ENCODE results near the gene RAB36.
"Not testable (repeated sequence)": the region's sequence is repeated elsewhere in the genome, so short reads cannot be mapped to it uniquely, and the experiment has no call there.

The RAB36 gene

GRCh38 chr22:23129149-23129548 is 16.1 kb upstream of the RAB36 start:
- in situ Hi-C loops (cut with HindIII; ENCODE audit: low pct_ligation_motif_present, low pct_unique_long_range_greater_than_20kb, low sequenced_read_pairs), result no loop called here
- DNase-seq, result no peak

GRCh38 chr22:23130697-23131096 is 14.6 kb upstream of the RAB36 start:
- no peak for DNase-seq
- in situ Hi-C loops (cut with HindIII; ENCODE audit: low pct_ligation_motif_present, low pct_unique_long_range_greater_than_20kb, low sequenced_read_pairs), result no loop called here

GRCh38 chr22:23131931-23132330 is 13.3 kb upstream of the RAB36 start:
- in situ Hi-C loops (cut with HindIII; ENCODE audit: low pct_ligation_motif_present, low pct_unique_long_range_greater_than_20kb, low sequenced_read_pairs), result no loop called here
- DNase-seq, result no peak

GRCh38 chr22:23132376-23133091 is 12.7 kb upstream of the RAB36 start:
- DNase-seq, result no peak
- in situ Hi-C loops (cut with HindIII; ENCODE audit: low pct_ligation_motif_present, low pct_unique_long_range_greater_than_20kb, low sequenced_read_pairs), result no loop called here

- DNase-seq, result no peak
- in situ Hi-C loops (cut with HindIII; ENCODE audit: low pct_ligation_motif_present, low pct_unique_long_range_greater_than_20kb, low sequenced_read_pairs), result no loop called here
Measured at GRCh38 chr22:23133922-23134321, 11.4 kb upstream of the RAB36 start.

DNA sequence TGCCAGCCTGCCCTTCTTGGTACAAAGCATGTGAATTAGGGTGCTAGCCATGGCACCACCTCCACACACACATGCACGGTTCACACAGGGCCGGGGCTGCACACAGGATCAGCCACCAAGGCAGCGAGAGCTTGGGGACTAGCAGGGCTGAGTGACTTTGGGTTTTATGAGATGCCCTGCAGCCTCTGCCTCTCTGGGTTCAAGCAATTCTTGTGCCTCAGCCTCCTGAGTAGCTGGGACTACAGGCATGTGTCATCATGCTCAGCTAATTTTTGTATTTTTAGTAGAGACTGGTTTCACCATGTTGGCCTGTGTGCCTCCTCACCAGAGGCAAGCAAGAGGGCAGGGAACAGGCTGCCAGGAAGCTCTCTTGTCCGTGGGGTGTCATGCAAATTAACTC is 8.3 kb upstream of the RAB36 start:
- in situ Hi-C loops (cut with HindIII; ENCODE audit: low pct_ligation_motif_present, low pct_unique_long_range_greater_than_20kb, low sequenced_read_pairs), result not testable (repeated sequence)

DNA sequence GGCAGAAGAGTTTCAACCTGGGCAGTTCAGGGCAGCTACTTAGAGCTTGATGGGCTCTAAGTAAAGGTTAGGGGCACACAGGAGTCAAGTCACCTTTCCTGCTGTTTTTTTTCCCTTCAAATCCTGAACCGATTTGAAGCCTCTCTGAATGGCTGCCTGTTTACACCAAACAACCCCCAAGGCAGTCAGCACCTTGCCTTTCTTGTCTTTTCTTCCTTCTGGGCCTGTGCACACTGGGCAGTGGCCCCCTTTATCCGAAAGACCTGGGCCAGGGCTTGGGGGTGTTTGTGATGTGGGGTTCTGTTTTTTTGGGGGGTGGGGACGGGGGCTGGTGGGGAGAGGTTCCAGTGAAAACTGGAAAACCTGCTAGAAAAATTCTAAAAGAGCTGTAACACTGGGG is 7.8 kb upstream of the RAB36 start:
- no peak for DNase-seq
- in situ Hi-C loops (cut with HindIII; ENCODE audit: low pct_ligation_motif_present, low pct_unique_long_range_greater_than_20kb, low sequenced_read_pairs), result no loop called here

More for the DNA sequence above, 8.3 kb upstream of the RAB36 start:
- DNase-seq, result not testable (repeated sequence)

- in situ Hi-C loops (cut with HindIII; ENCODE audit: low pct_ligation_motif_present, low pct_unique_long_range_greater_than_20kb, low sequenced_read_pairs), result no loop called here
Measured at GRCh38 chr22:23137905-23138561, 7.2 kb upstream of the RAB36 start.

DNA sequence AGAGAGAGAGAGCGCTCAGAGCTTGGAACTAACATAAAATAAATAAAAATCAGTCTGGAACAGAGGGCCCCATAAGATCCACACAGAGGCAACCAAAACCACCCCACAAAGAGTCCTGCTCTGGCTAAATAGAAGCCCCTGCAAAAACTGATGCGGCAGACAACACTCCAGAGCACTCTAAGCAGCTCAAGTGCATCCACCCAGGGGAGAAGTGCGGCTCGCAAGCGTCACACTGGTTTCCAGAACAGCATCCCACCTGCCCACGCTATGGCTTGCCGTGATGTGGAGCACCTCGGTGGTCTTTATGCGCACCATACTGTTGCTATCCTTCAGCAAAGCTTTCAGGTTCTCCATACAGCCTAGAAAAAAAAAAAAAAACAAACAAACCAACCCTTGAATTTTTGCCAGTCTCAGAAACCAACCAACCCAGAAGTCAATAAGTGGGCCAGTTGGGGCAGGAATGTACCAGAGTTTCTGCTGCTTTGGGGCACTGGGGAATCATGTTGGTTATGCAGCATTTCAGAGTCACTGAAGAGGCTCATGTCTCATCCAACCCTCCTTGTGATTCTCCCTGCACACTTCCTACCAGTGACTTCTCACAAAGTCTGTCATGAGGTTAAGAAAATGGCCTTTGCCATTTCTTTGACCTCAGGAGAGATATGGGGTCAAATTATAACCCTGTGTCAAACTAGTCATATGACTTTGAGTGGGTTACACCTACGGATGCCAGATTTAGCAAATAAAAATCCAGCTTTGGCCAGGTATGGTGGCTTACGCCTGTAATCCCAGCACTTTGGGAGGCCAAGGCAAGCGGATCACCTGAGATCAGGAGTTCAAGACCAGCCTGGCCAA is 6.5 kb upstream of the RAB36 start:
- DNase-seq, result no peak
- in situ Hi-C loops (cut with HindIII; ENCODE audit: low pct_ligation_motif_present, low pct_unique_long_range_greater_than_20kb, low sequenced_read_pairs), result no loop called here

More at GRCh38 chr22:23137905-23138561, 7.2 kb upstream of the RAB36 start:
- DNase-seq, result no peak

DNA sequence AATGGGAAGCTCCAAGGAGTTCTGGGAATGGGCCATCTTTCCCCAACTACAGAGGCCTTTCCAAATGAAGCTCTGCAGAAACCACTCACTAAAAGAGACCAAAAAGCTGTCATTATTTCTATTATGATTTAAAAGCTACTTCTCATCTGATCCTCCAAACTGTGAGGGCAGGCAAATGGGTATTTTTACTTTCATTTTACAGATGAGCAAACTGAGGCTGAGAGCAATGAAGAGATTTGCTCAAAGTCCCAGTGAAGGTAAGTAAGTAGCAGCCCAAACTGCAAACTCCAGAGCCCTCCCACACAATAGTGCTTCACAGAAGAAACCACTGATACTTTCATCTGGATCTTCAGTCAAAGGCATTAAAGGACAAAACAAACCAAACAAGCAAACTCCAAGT is 4.9 kb upstream of the RAB36 start:
- in situ Hi-C loops (cut with HindIII; ENCODE audit: low pct_ligation_motif_present, low pct_unique_long_range_greater_than_20kb, low sequenced_read_pairs), result no loop called here
- no peak for DNase-seq

DNA sequence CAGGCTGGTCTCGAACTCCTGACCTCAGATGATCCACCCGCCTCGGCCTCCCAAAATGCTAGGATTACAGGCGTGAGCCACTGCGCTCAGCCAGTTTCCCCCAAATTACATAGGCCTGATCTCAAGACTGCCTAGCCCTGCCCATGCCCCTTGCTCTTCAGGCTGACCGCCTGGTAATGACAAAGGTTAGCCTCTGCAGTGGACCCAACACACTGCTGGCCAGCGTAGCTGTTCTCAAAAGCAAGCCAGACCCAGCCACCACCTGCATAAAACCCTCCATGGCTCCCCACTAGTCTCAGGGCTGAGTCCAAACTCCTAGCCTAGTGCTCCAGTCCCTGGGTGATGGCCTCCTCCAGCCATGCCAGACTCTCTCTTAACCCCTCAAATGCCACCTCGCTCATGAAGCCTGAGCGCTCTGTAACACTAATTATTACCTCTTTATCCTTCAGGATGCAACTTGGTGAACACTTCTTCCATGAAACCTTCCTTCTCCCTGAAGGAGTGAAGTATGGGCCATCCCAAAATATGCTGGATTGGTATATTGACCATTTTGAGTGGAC is 2.7 kb upstream of the RAB36 start:
- in situ Hi-C loops (cut with HindIII; ENCODE audit: low pct_ligation_motif_present, low pct_unique_long_range_greater_than_20kb, low sequenced_read_pairs), result no loop called here
- DNase-seq, result no peak

DNA sequence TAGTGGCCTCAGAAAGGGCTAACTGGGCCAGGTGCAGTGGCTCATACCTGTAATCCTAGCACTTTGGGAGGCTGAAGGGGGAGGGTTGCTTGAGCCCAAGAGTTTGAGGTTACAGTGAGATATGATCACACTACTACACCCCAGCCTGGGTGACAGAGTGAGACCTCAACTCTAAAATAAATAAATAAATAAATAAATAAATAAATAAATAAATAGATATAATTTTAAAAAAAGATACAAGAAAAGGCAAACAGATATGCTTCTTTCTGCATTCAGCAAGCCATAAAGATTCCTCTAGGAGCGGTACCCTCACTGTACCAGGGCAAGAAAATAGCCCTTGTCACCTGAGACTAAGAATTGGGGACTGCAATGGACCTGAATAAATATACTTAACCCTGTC is 2.2 kb upstream of the RAB36 start:
- no peak for DNase-seq
- in situ Hi-C loops (cut with HindIII; ENCODE audit: low pct_ligation_motif_present, low pct_unique_long_range_greater_than_20kb, low sequenced_read_pairs), result no loop called here

- in situ Hi-C loops (cut with HindIII; ENCODE audit: low pct_ligation_motif_present, low pct_unique_long_range_greater_than_20kb, low sequenced_read_pairs), result no loop called here
- no peak for DNase-seq
Measured at GRCh38 chr22:23144432-23144831, 845 bp upstream of the RAB36 start.

GRCh38 chr22:23145878-23146470 is 697 bp downstream of the RAB36 start:
- DNase-seq, result no peak
- in situ Hi-C loops (cut with HindIII; ENCODE audit: low pct_ligation_motif_present, low pct_unique_long_range_greater_than_20kb, low sequenced_read_pairs), result no loop called here

DNA sequence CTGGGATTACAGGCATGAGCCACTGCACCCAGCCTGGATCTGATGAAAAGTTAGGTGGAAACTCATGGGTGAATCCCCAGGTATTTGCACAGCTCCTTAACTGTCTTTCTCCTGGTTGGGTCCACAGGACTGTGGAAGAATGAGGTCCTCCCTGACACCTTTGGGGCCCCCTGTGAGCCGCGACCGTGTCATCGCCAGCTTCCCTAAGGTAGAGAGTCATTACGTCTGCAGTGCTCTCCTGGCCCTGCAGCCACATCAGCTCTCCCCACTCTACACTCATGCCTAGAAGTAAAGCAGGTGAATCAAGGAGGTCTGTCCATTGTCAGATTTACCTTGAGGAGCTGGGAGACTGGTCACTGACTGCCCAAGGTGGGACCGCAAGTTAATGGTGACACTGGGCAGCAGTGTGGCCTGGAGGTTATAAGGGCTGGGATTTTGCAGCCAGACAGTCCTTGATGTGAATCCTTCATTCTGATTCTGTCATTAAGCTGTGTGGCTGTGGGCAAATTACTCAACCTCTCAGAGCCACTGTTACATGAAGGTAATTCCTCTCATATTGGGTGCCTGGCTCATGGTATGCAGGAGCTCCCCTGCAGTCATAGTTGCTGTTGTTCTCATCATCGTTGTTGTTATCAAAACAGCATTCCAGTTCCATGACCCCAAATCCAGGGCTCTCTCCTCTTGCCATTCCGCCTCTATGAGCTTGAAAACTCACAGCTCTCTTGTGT is 1.4 kb downstream of the RAB36 start:
- in situ Hi-C loops (cut with HindIII; ENCODE audit: low pct_ligation_motif_present, low pct_unique_long_range_greater_than_20kb, low sequenced_read_pairs), result no loop called here
- no peak for DNase-seq

DNA sequence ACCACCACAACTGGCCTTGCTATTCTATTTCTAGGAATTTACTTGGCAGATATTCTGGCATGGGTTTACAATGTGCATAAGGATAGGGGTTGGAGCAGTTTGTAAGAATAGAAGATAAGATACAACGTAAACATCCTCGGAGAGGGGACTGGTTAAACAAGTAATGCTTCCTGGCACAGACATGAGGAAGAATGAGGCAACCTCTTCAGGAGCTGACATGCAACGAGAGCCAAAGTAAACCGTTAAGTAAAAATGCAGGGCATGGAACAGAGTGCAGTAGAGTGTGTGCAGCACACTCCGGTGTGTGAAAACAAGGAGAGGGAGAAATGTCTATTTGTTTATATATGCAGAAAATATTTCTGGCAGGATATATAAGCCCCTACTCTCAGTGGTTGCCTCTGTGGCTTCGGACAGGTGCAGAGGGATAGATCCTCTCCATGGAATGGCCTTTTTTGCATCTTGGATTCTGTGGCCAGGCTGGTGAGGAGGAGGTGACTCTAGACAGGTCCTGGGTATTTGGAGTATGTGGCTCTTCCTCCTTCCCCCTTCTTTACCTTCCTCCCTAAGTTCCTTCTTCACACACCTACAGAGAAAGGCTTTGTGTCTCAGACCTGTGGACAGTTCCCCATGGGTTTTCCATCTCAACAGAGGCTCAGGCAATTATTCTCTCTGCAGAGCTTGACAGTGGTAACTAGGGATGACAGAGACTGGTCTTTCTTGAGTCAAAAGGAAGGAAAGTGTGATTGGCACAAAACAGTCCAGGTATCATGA is 2.5 kb downstream of the RAB36 start:
- no peak for DNase-seq
- in situ Hi-C loops (cut with HindIII; ENCODE audit: low pct_ligation_motif_present, low pct_unique_long_range_greater_than_20kb, low sequenced_read_pairs), result no loop called here

DNA sequence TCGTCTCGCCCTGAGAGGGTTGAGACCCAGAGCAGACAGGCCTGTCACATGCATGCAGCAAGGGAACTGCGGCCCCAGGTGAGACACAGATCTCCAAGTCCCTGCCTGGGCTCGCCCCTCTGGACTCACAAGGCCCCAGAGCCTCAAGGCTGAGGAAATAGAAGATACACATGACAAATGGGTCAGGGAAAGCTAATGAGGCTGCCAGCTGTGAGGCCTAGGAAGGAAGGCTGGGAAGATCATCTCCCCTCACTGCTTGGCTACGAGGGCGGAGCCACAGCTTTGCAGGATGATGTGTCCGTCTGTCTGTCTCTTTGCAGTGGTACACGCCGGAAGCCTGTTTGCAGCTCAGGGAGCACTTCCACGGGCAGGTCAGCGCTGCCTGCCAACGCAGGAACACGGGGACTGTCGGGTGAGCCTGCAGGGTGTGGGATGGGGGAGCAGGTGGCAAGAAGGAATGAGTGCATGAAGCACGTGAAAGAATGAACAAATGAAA is 4.5 kb downstream of the RAB36 start:
- no peak for DNase-seq
- in situ Hi-C loops (cut with HindIII; ENCODE audit: low pct_ligation_motif_present, low pct_unique_long_range_greater_than_20kb, low sequenced_read_pairs), result no loop called here
